ENCODE results near the gene PFN2.
A peak's percentile ranks its signal among the peaks of the same experiment; 100 is the strongest.

The PFN2 gene

GRCh38 chr3:149970716-149971402 lies at the start of gene PFN2:
PFN2 (minus strand) TSS chr3:149970895; CDS start chr3:149970856, 39 bp downstream.
- H3K27me3 ChIP-seq (replicated peaks; ENCODE audit: control insufficient read depth, insufficient read depth, low read length): no peaks in the 10 kb centered on the region

DNA sequence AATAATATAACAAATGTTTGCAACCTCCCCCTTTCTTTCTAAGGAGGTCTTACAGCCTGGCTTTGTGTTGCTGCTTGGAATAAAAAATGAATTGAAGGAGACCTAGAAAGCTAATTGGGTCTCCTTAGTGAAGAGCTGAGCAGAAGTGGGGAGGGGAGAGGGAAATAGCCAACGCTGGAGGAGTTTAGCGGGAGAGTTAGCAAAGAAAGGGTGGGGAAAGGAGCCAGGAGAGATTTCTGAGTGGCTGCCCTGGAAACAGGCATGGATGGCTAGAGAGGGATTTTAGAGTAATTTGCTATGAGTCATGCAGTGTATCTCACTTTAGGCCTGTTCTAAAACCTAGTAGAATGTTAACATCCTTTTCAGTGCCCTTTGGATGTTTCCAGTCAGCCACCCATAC lies 45.2 kb upstream of the PFN2 start:
- H3K9ac ChIP-seq (ENCODE audit: low read length): no peak overlapping the region
- no peaks in the 10 kb centered on the region for H3K9me3 ChIP-seq (ENCODE audit: control insufficient read depth, low read length)
- no peaks in the 10 kb centered on the region for H3K36me3 ChIP-seq (ENCODE audit: control insufficient read depth, insufficient read depth, low read length, severe bottlenecking)
- H3K4me1 ChIP-seq (ENCODE audit: control insufficient read depth, insufficient read depth, low read length): no peaks in the 10 kb centered on the region
- DNase-seq (ENCODE audit: low read depth): no peak
- H3K27me3 ChIP-seq (replicated peaks; ENCODE audit: control insufficient read depth, insufficient read depth, low read length): no peaks in the 10 kb centered on the region
- H3K4me3 ChIP-seq (ENCODE audit: low read length): no peak overlapping the region

More at GRCh38 chr3:149970716-149971402, at the start of gene PFN2:
- H3K4me1 ChIP-seq (ENCODE audit: control insufficient read depth, insufficient read depth, low read length): peaks cover 22% of the 10 kb centered on the region
- peak within 1 kb of the TSS; percentile 89 for H3K9ac ChIP-seq (ENCODE audit: low read length)
- DNase-seq (ENCODE audit: low read depth): peak; percentile 85
- no peaks in the 10 kb centered on the region for H3K9me3 ChIP-seq (ENCODE audit: control insufficient read depth, low read length)
- peaks cover 2% of the 10 kb centered on the region for H3K36me3 ChIP-seq (ENCODE audit: control insufficient read depth, insufficient read depth, low read length, severe bottlenecking)
- peak within 1 kb of the TSS; percentile 92 for H3K4me3 ChIP-seq (ENCODE audit: low read length)

GRCh38 chr3:150014782-150015181 lies 44.1 kb upstream of the PFN2 start:
- no peaks in the 10 kb centered on the region for H3K9me3 ChIP-seq (ENCODE audit: control insufficient read depth, low read length)
- no peaks in the 10 kb centered on the region for H3K27me3 ChIP-seq (replicated peaks; ENCODE audit: control insufficient read depth, insufficient read depth, low read length)
- no peak for DNase-seq (ENCODE audit: low read depth)
- H3K4me1 ChIP-seq (ENCODE audit: control insufficient read depth, insufficient read depth, low read length): no peaks in the 10 kb centered on the region
- H3K9ac ChIP-seq (ENCODE audit: low read length): no peak overlapping the region
- H3K4me3 ChIP-seq (ENCODE audit: low read length): no peak overlapping the region
- no peaks in the 10 kb centered on the region for H3K36me3 ChIP-seq (ENCODE audit: control insufficient read depth, insufficient read depth, low read length, severe bottlenecking)

DNA sequence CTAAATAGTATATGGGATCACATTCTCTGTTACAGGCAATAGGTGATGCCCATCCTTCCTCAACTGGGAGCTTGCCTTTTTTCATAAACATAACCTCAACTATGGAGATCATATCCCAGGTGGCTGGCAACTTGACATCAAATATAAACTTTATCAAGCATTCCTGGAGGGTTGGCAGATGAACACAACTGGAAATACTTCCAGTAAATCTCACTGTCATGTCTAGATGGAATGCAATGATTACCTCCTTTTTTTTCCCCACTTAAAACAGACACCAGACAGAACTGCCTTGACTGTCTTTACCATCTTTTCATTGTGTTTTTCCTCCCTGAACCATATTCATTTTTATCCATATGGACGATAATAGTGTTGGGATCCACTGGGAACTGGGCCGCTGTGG lies 43.1 kb upstream of the PFN2 start:
- Histone ChIP-seq H3K36me3 (ENCODE audit: control insufficient read depth, insufficient read depth, low read length, severe bottlenecking) (no peaks in the 10 kb centered on the region), H3K4me3 (ENCODE audit: low read length) (no peak overlapping the region), H3K4me1 (ENCODE audit: control insufficient read depth, insufficient read depth, low read length) (no peaks in the 10 kb centered on the region), H3K9me3 (ENCODE audit: control insufficient read depth, low read length) (no peaks in the 10 kb centered on the region), H3K27me3 (replicated peaks; ENCODE audit: control insufficient read depth, insufficient read depth, low read length) (no peaks in the 10 kb centered on the region), H3K9ac (ENCODE audit: low read length) (no peak overlapping the region)
- DNase-seq (ENCODE audit: low read depth): no peak

GRCh38 chr3:150006794-150007193 lies 36.1 kb upstream of the PFN2 start:
- H3K27me3 ChIP-seq (replicated peaks; ENCODE audit: control insufficient read depth, insufficient read depth, low read length): no peaks in the 10 kb centered on the region
- H3K4me3 ChIP-seq (ENCODE audit: low read length): no peak overlapping the region
- no peaks in the 10 kb centered on the region for H3K36me3 ChIP-seq (ENCODE audit: control insufficient read depth, insufficient read depth, low read length, severe bottlenecking)
- no peaks in the 10 kb centered on the region for H3K9me3 ChIP-seq (ENCODE audit: control insufficient read depth, low read length)
- DNase-seq (ENCODE audit: low read depth): no peak
- no peak overlapping the region for H3K9ac ChIP-seq (ENCODE audit: low read length)
- peaks cover 9% of the 10 kb centered on the region for H3K4me1 ChIP-seq (ENCODE audit: control insufficient read depth, insufficient read depth, low read length)

GRCh38 chr3:150005243-150006112 lies 34.8 kb upstream of the PFN2 start:
- no peaks in the 10 kb centered on the region for H3K36me3 ChIP-seq (ENCODE audit: control insufficient read depth, insufficient read depth, low read length, severe bottlenecking)
- no peak overlapping the region for H3K9ac ChIP-seq (ENCODE audit: low read length)
- peaks cover 9% of the 10 kb centered on the region for H3K4me1 ChIP-seq (ENCODE audit: control insufficient read depth, insufficient read depth, low read length)
- DNase-seq (ENCODE audit: low read depth): peak; percentile 45
- H3K27me3 ChIP-seq (replicated peaks; ENCODE audit: control insufficient read depth, insufficient read depth, low read length): no peaks in the 10 kb centered on the region
- no peak overlapping the region for H3K4me3 ChIP-seq (ENCODE audit: low read length)
- no peaks in the 10 kb centered on the region for H3K9me3 ChIP-seq (ENCODE audit: control insufficient read depth, low read length)

- no peaks in the 10 kb centered on the region for H3K27me3 ChIP-seq (replicated peaks; ENCODE audit: control insufficient read depth, insufficient read depth, low read length)
These were observed 29.9 kb upstream of the PFN2 start for GRCh38 chr3:150000641-150001040.

GRCh38 chr3:149999421-149999820 lies 28.7 kb upstream of the PFN2 start:
- H3K9me3 ChIP-seq (ENCODE audit: control insufficient read depth, low read length): peaks cover 19% of the 10 kb centered on the region
- H3K4me1 ChIP-seq (ENCODE audit: control insufficient read depth, insufficient read depth, low read length): no peaks in the 10 kb centered on the region
- no peaks in the 10 kb centered on the region for H3K36me3 ChIP-seq (ENCODE audit: control insufficient read depth, insufficient read depth, low read length, severe bottlenecking)
- H3K9ac ChIP-seq (ENCODE audit: low read length): no peak overlapping the region
- DNase-seq (ENCODE audit: low read depth): no peak
- no peak overlapping the region for H3K4me3 ChIP-seq (ENCODE audit: low read length)
- no peaks in the 10 kb centered on the region for H3K27me3 ChIP-seq (replicated peaks; ENCODE audit: control insufficient read depth, insufficient read depth, low read length)

More at GRCh38 chr3:150000641-150001040, 29.9 kb upstream of the PFN2 start:
- H3K4me1 ChIP-seq (ENCODE audit: control insufficient read depth, insufficient read depth, low read length): peaks cover 1% of the 10 kb centered on the region
- no peaks in the 10 kb centered on the region for H3K36me3 ChIP-seq (ENCODE audit: control insufficient read depth, insufficient read depth, low read length, severe bottlenecking)
- no peak for DNase-seq (ENCODE audit: low read depth)
- no peak overlapping the region for H3K4me3 ChIP-seq (ENCODE audit: low read length)
- H3K9ac ChIP-seq (ENCODE audit: low read length): no peak overlapping the region
- H3K9me3 ChIP-seq (ENCODE audit: control insufficient read depth, low read length): peaks cover 7% of the 10 kb centered on the region

DNA sequence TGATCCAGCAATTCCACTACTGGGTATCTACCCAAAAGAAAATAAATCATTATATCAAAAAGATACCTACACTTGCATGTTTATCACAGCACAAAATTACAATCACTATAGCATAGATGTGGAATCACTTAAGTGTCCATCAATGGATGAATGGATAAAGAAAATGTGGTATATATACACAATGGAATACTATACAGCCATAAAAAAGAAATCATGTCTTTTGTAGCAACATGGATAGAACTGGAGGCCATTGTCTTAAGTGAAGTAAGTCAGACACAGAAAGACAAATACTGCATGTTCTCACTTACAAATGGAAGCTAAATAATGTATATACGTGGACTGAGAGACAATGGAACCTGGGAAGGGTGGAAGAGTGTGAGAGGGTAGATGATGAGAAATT lies 28.3 kb upstream of the PFN2 start:
- H3K4me3 ChIP-seq (ENCODE audit: low read length): no peak overlapping the region
- no peaks in the 10 kb centered on the region for H3K27me3 ChIP-seq (replicated peaks; ENCODE audit: control insufficient read depth, insufficient read depth, low read length)
- H3K36me3 ChIP-seq (ENCODE audit: control insufficient read depth, insufficient read depth, low read length, severe bottlenecking): no peaks in the 10 kb centered on the region
- peaks cover 19% of the 10 kb centered on the region for H3K9me3 ChIP-seq (ENCODE audit: control insufficient read depth, low read length)
- no peaks in the 10 kb centered on the region for H3K4me1 ChIP-seq (ENCODE audit: control insufficient read depth, insufficient read depth, low read length)
- H3K9ac ChIP-seq (ENCODE audit: low read length): no peak overlapping the region
- no peak for DNase-seq (ENCODE audit: low read depth)

DNA sequence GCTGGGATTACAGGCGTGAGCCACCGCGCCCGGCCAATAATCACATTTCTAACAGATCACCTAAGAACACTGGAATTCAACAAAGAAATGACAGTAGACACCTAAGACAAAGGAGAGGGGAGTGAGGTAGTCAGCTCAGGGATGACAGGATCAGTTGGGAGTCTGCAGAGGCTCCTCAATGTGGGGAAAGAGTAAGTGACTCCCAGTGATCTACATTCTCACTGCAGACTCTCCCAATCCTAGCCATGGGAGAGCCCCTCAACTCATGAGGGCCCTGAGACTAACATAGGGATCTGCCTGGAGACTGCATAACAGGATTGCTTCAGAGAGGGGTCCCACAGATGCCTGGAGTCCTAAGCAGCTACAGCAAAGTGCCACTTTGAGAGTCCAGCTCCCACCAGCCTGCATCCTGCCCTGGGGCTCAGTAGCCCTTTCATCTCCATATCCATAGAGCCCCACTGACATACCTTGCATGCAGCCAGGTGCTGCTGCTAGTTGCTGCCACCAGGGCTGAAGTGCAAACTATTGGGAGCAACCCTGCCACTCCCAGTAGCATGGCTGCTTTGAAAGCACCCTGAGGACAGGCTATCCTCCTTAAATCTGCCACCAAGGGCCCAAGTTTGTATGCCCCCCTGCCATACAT lies 21.8 kb upstream of the PFN2 start:
- H3K9ac ChIP-seq (ENCODE audit: low read length): no peak overlapping the region
- H3K36me3 ChIP-seq (ENCODE audit: control insufficient read depth, insufficient read depth, low read length, severe bottlenecking): no peaks in the 10 kb centered on the region
- H3K4me3 ChIP-seq (ENCODE audit: low read length): no peak overlapping the region
- H3K9me3 ChIP-seq (ENCODE audit: control insufficient read depth, low read length): peaks cover 15% of the 10 kb centered on the region
- H3K27me3 ChIP-seq (replicated peaks; ENCODE audit: control insufficient read depth, insufficient read depth, low read length): no peaks in the 10 kb centered on the region
- DNase-seq (ENCODE audit: low read depth): no peak
- H3K4me1 ChIP-seq (ENCODE audit: control insufficient read depth, insufficient read depth, low read length): no peaks in the 10 kb centered on the region

- Histone ChIP-seq H3K36me3 (ENCODE audit: control insufficient read depth, insufficient read depth, low read length, severe bottlenecking) (no peaks in the 10 kb centered on the region), H3K9me3 (ENCODE audit: control insufficient read depth, low read length) (peaks cover 11% of the 10 kb centered on the region), H3K4me3 (ENCODE audit: low read length) (no peak overlapping the region), H3K9ac (ENCODE audit: low read length) (no peak overlapping the region), H3K27me3 (replicated peaks; ENCODE audit: control insufficient read depth, insufficient read depth, low read length) (no peaks in the 10 kb centered on the region), H3K4me1 (ENCODE audit: control insufficient read depth, insufficient read depth, low read length) (no peaks in the 10 kb centered on the region)
- peak; percentile 23 for DNase-seq (ENCODE audit: low read depth)
These were observed 19.8 kb upstream of the PFN2 start for GRCh38 chr3:149990423-149990948.
